ENCODE results near the gene ATG16L2.

ATG16L2 gene

DNA sequence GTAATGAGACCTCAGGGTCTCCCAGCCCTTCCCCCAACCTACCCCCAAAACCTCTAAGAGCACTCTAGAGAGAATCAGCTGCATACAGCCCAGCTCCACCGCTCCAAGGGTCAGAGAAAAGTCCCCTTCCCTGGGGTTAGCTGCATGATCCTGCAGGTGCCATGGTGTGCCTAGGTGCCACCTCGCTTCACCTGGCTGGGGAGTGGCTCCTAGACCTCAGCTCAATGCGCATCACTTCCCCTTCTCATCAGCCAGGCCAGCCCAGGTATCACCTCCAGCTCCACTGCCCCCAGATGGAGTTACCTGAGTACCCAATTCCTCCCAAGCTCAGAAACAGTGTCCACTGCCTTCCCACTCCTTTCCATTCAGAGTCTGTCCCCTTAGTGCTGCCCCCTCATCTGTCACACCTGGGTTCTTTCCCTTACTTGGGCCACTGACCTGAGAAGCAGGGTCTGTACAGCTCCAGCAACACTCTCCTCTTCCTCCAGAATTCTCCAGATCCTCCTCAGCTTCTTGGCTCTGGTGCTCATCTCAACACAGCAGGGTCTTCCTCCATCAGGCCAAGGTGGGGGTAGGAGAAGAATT, 21.7 kb upstream of the ATG16L2 start:
- Histone ChIP-seq H3K4me1 (ENCODE audit: control insufficient read depth in 1 of 2, insufficient read depth in 1 of 2, low read depth in 1 of 2, low read length in 1 of 2) (peaks cover 53 to 58% of the 10 kb centered on the region in 2 experiments), H3K4me3 (ENCODE audit: low read depth in 1 of 2, low read length in 1 of 2) (peak overlapping the region; percentile 62 to 86), H3K36me3 (no peaks in the 10 kb centered on the region), H3K27me3 (no peaks in the 10 kb centered on the region), H3K27ac (peak overlapping the region; percentile 98), H3K9me3 (no peaks in the 10 kb centered on the region)
- TF ChIP-seq, protein P1, sequence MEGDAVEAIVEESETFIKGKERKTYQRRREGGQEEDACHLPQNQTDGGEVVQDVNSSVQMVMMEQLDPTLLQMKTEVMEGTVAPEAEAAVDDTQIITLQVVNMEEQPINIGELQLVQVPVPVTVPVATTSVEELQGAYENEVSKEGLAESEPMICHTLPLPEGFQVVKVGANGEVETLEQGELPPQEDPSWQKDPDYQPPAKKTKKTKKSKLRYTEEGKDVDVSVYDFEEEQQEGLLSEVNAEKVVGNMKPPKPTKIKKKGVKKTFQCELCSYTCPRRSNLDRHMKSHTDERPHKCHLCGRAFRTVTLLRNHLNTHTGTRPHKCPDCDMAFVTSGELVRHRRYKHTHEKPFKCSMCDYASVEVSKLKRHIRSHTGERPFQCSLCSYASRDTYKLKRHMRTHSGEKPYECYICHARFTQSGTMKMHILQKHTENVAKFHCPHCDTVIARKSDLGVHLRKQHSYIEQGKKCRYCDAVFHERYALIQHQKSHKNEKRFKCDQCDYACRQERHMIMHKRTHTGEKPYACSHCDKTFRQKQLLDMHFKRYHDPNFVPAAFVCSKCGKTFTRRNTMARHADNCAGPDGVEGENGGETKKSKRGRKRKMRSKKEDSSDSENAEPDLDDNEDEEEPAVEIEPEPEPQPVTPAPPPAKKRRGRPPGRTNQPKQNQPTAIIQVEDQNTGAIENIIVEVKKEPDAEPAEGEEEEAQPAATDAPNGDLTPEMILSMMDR (IDR thresholded peaks at IDR 0.05), result no peak

DNA sequence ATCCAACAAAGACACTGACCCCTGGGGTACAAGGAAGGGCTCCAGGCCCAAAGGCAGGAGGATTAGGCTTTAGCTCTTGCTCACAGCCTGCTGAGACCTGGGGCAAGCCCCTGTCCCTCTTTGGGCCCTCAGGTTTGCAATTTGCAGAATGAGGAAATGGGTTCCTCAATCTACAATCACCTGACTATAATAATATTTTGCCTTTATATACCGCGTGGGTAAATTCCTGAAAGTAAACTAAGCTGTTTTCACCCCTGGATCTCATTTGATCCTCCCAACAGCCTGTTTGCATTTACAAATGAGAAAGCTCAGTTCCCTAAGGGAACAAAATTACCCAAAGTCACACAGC, 21.2 kb upstream of the ATG16L2 start:
- Histone ChIP-seq H3K4me3 (ENCODE audit: low read depth in 1 of 2, low read length in 1 of 2) (peak overlapping the region; percentile 62 to 86), H3K27me3 (no peaks in the 10 kb centered on the region), H3K36me3 (no peaks in the 10 kb centered on the region), H3K4me1 (ENCODE audit: control insufficient read depth in 1 of 2, insufficient read depth in 1 of 2, low read depth in 1 of 2, low read length in 1 of 2) (peaks cover 53 to 57% of the 10 kb centered on the region in 2 experiments), H3K27ac (peak overlapping the region; percentile 98), H3K9me3 (no peaks in the 10 kb centered on the region)
- TF ChIP-seq, protein P1 (IDR thresholded peaks at IDR 0.05), result no peak

DNA sequence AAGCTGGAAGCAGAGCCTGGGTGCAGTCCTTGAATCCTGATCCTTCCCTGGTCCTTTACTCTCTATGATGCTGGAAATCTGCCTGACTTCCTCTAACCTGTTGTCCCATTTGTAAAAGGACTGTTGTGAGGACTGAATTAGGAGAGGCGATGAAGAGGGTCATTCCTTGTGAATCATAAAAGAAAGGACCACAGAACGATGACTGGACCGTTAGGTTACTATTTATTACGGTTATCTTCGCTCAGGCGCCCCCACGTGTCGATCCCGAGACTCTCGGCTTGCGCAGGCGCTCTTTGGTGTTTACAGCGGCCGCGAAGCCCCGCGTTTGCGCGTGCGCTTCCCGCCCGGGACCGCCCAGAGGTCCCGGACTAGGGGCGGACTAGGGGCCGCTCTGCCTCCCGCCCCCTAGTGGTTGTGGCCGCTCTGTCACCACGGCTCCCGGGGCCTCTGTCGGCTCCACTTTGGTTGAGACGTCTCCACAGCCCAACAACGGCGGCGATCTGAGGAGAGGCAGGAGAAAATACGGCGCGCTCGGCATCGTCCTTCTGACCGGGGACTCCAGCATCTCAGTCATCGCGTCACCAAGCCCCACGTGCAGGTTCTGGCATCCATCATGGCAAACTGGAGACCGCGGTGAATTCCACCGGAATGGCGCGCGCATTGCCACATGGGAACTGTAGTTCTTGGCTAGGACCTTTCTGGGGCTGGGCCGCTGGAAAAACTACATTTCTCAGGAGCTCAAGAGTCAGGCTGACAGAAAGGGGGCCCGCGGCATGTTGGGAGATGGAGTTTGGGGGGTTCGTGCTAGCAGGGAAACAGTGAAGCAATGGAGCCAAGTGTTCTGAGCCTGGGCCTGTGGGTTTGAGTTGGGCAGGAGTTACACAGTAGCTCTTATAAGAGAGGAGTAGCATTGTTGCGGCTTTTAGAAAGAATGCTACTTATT, 20.5 kb upstream of the ATG16L2 start, which contains the start of gene STARD10:
TSS of gene STARD10 (minus strand) at position 623 of the 943 bp plus-strand sequence. CDS start 12,866 bp downstream, outside the sequence.
- H3K4me3 ChIP-seq (ENCODE audit: low read depth in 1 of 2, low read length in 1 of 2), result peak within 1 kb of the TSS; percentile 62 to 86
- H3K27ac ChIP-seq, result peak within 1 kb of the TSS; percentile 98
- no peaks in the 10 kb centered on the region for H3K9me3 ChIP-seq
- TF ChIP-seq, protein P1 (IDR thresholded peaks at IDR 0.05), result peak; percentile 98
- no peaks in the 10 kb centered on the region for H3K27me3 ChIP-seq
- H3K36me3 ChIP-seq, result no peaks in the 10 kb centered on the region
- H3K4me1 ChIP-seq (ENCODE audit: control insufficient read depth in 1 of 2, insufficient read depth in 1 of 2, low read depth in 1 of 2, low read length in 1 of 2), result peaks cover 53 to 57% of the 10 kb centered on the region in 2 experiments

DNA sequence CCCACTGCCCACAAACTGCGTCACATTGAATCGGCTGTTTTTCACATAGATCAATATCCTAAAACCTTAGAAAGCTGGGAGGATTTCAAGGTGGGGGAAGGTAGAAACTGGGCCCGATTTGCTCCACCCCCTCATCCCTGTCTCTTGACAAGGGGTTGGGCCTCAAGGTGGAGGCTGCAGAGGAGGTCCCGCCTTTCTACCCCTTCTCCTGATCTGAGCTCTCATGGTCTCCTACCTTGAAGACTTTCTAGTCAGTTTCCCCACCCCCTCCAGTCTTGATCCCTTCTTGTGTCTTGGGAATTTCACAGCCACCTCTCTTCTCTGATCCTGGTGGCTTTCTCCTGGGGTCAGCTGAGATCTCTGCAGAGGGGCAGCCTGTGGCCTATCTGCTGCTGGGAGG, 15.8 kb upstream of the ATG16L2 start:
- Histone ChIP-seq H3K4me1 (ENCODE audit: control insufficient read depth in 1 of 2, insufficient read depth in 1 of 2, low read depth in 1 of 2, low read length in 1 of 2) (peaks cover 41 to 46% of the 10 kb centered on the region in 2 experiments), H3K27ac (peak overlapping the region; percentile 77), H3K4me3 (ENCODE audit: low read depth in 1 of 2, low read length in 1 of 2) (no peak overlapping the region), H3K36me3 (peaks cover 34% of the 10 kb centered on the region), H3K27me3 (no peaks in the 10 kb centered on the region), H3K9me3 (no peaks in the 10 kb centered on the region)
- TF ChIP-seq, protein P1 (IDR thresholded peaks at IDR 0.05), result no peak

DNA sequence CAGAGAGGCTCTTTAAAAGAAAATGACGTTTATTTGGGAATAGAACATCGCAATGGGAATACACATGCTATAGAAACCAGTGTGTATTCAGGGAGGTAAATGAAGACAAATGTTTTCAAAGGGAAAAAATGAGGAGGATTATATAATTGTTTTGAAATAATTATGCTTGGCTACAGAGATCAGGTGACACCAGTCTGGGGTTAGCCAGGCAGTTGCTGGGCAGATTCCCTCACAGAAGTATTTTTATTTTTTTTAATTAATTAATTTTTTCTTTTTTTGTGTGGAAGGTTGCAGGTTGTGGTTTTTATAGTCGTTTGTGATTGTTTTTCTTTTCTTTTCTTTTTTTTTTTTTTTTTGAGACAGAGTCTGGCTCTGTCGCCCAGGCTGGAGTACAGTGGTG, 14.8 kb upstream of the ATG16L2 start:
- TF ChIP-seq, protein P1 (IDR thresholded peaks at IDR 0.05), result no peak
- peaks cover 40% of the 10 kb centered on the region for H3K36me3 ChIP-seq
- H3K4me1 ChIP-seq (ENCODE audit: control insufficient read depth in 1 of 2, insufficient read depth in 1 of 2, low read depth in 1 of 2, low read length in 1 of 2), result peaks cover 44 to 47% of the 10 kb centered on the region in 2 experiments
- H3K4me3 ChIP-seq (ENCODE audit: low read depth in 1 of 2, low read length in 1 of 2), result no peak overlapping the region
- peak overlapping the region; percentile 77 for H3K27ac ChIP-seq
- no peaks in the 10 kb centered on the region for H3K27me3 ChIP-seq
- no peaks in the 10 kb centered on the region for H3K9me3 ChIP-seq
